Mucosa of descending colon (tissue), 3 donors: ENCODE measurements around the gene SALL3. TPM values are rescaled to one million over a fixed set of nuclear protein-coding genes. Genes with fewer than 3 reads are reported as not detected.

ENCODE experiments used
- ATAC-seq: fragments of 200-7000 bp; cut with Tn5 transposase; one replicate; pipeline ENCODE4 v1.9.1; 2020; ENCODE audit warnings: mild to moderate bottlenecking, moderate library complexity
- DNase-seq, 3 donors: peaks; one replicate each; pipeline ENCODE4 v3.0.0-alpha.2; 2020
- H3K36me3 ChIP-seq: fragments of 200-600 bp; one replicate; pipeline ENCODE4 v1.8.0; 2021; ENCODE audit warnings: low read depth, mild to moderate bottlenecking
- H3K4me1 ChIP-seq: fragments of 200-600 bp; one replicate; pipeline ENCODE4 v1.8.0; 2021; ENCODE audit warnings: low read depth, mild to moderate bottlenecking
- H3K4me3 ChIP-seq: fragments of 200-600 bp; one replicate; pipeline ENCODE4 v1.8.0; 2021; ENCODE audit warnings: mild to moderate bottlenecking
- H3K9me3 ChIP-seq: fragments of 200-600 bp; one replicate; pipeline ENCODE4 v1.8.0; 2021; ENCODE audit warnings: mild to moderate bottlenecking
- intact Hi-C, 2 donors: fragments of 100-400 bp; cut with DNase I in 1 of 2; cut with micrococcal nuclease in 1 of 2; formaldehyde crosslinking; loops; one replicate each; pipeline versions ENCODE4 v1.11.0 to v1.11.1; 2022; cut with DNase I, micrococcal nuclease
- total RNA-seq, 3 donors: library from RNA; stranded (reverse); fragmentation: NEBNext Ultra II Directional in 2 of 3; extraction: Animal tissue kit (Norgen Biotek cat#: 25700) in 2 of 3; gene quantifications; one replicate each; pipeline versions ENCODE4 v1.2.1 to v1.2.4, GENCODE V29; 2021 to 2023
- TF ChIP-seq, protein P1 (sequence below): fragments of 200-600 bp; IDR thresholded peaks from one replicate; pipeline ENCODE4 v1.8.0; 2022; ENCODE audit warnings: antibody characterized with exemption, mild to moderate bottlenecking
- donor health status: DM: no; HTN: no; CAD: no; lungs with moderate emphysema.
- donor health status: DM: no; HTN: no; CAD: no.
- donor health status: DM: no; HTN: yes; CAD: no.

The SALL3 gene
- total RNA-seq, 3 donors from 2014 or later = not detected

DNA sequence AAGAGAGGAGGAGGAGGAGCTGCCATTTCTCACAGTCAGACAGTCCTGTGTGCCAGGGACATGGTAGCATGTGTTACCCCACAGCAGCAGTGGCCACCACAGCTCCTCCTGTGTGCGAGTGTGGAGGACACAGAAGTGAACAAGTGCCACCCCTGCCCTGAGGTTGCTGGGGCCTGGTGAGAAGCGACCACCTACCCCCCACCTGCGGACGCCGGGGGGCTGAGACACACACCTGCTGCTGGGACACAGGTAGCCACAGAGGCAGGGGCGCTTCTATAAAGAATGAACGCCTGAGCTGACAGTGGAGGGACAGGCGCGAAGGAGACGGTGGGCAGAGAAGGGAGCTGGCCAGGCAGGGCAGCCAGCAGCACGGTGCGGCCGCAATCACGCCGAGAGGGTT is 32.3 kb upstream of the SALL3 start:
- TF ChIP-seq, protein P1, sequence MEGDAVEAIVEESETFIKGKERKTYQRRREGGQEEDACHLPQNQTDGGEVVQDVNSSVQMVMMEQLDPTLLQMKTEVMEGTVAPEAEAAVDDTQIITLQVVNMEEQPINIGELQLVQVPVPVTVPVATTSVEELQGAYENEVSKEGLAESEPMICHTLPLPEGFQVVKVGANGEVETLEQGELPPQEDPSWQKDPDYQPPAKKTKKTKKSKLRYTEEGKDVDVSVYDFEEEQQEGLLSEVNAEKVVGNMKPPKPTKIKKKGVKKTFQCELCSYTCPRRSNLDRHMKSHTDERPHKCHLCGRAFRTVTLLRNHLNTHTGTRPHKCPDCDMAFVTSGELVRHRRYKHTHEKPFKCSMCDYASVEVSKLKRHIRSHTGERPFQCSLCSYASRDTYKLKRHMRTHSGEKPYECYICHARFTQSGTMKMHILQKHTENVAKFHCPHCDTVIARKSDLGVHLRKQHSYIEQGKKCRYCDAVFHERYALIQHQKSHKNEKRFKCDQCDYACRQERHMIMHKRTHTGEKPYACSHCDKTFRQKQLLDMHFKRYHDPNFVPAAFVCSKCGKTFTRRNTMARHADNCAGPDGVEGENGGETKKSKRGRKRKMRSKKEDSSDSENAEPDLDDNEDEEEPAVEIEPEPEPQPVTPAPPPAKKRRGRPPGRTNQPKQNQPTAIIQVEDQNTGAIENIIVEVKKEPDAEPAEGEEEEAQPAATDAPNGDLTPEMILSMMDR = no peak
- Histone ChIP-seq H3K36me3 (no peaks in the 10 kb centered on the region), H3K9me3 (no peaks in the 10 kb centered on the region), H3K4me3 (no peak overlapping the region), H3K4me1 (no peaks in the 10 kb centered on the region)
- intact Hi-C loops = no loop called here
- ATAC-seq (no peak), DNase-seq (no peak)

DNA sequence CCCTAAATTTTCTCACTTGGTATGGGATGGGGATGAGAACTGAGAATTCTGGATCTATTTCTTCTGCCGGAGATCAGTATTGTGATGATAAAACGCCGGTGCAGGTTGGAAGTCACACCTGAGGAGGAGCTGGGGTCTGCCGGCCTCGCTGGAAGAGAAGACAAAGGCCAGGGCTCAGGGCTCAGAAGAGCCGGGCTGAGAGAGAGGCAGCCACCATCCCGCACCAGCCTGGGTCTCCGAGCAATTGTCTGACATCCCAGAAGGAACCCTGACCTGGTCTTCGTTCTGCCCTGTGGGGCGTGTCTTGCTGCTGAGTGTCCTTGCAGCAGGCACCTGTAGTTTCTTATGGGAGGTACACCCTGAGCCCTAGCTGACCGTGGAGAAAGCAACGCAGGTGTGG is 31.4 kb upstream of the SALL3 start:
- TF ChIP-seq, protein P1 = no peak
- H3K4me3 ChIP-seq = no peak overlapping the region
- intact Hi-C loops = no loop called here

DNA sequence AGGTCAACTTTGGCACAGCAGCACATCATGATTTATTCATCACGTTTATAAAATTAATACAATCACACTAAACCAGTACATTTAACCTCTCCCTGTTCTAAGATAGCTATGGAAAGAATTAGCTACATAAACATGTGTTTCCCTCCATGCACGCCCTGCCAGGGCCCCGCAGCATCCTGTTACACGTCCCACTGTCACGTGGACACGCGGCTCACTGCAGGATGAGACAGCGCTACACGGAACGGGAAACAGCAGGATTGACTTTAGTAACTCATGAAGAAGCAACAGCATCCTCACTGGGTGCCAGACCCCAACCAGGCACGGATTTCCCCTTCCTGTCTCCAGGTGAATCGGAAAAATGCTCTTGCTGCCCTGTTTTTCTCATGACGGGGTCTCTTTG is 30.9 kb upstream of the SALL3 start:
- intact Hi-C loops = no loop called here
- Histone ChIP-seq H3K4me1 (no peaks in the 10 kb centered on the region), H3K36me3 (no peaks in the 10 kb centered on the region), H3K4me3 (no peak overlapping the region), H3K9me3 (no peaks in the 10 kb centered on the region)
- ATAC-seq (no peak), DNase-seq (no peak)
- TF ChIP-seq, protein P1 = no peak

More for the DNA sequence above, 31.4 kb upstream of the SALL3 start:
- no peaks in the 10 kb centered on the region for H3K36me3 ChIP-seq
- DNase-seq (no peak), ATAC-seq (no peak)
- no peaks in the 10 kb centered on the region for H3K9me3 ChIP-seq
- no peaks in the 10 kb centered on the region for H3K4me1 ChIP-seq

DNA sequence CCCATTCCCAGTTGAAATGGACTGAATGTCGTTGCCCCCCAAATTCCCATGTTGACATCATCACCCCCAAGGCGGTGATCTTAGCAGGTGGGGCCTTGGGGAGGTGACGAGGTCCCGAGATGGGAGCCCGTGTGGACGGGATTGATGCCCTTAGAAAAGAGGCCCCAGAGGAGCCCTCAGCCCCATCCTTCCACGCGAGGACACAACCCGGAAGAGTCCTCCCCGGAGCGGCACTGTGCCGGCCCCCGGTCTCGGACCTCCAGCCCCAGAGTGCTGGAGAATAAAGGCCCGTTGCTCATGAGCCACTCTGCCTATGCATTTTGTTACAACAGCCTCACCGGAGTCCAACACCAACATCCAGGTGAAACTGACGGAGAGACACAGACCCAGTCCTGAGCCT is 30.4 kb upstream of the SALL3 start:
- H3K4me3 ChIP-seq = no peak overlapping the region
- DNase-seq (no peak), ATAC-seq (no peak)
- intact Hi-C loops = no loop called here
- H3K9me3 ChIP-seq = no peaks in the 10 kb centered on the region
- no peaks in the 10 kb centered on the region for H3K36me3 ChIP-seq
- TF ChIP-seq, protein P1 = no peak
- H3K4me1 ChIP-seq = no peaks in the 10 kb centered on the region

DNA sequence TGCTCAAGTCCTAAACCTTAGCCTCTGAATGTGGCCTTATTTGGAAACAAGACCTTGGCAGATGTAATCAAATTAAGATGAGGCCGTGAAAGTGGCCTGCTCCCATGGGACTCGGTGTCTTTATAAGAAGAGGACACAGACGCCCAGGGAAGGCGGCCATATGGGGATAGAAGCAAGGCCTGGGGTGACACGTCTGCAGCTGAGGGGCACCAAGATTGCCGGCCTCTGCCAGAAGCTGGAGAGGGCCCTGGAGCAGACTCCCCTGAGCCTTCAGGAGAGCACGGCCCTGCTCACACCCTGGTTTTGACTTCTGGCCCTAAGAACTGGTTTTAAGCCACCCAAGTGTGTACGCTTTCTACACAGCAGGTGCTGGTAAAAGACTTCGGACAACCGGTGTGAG is 29.2 kb upstream of the SALL3 start:
- TF ChIP-seq, protein P1 = no peak
- DNase-seq (no peak), ATAC-seq (no peak)
- H3K9me3 ChIP-seq = no peaks in the 10 kb centered on the region
- intact Hi-C loops = no loop called here
- no peaks in the 10 kb centered on the region for H3K36me3 ChIP-seq
- no peaks in the 10 kb centered on the region for H3K4me1 ChIP-seq
- H3K4me3 ChIP-seq = no peak overlapping the region

DNA sequence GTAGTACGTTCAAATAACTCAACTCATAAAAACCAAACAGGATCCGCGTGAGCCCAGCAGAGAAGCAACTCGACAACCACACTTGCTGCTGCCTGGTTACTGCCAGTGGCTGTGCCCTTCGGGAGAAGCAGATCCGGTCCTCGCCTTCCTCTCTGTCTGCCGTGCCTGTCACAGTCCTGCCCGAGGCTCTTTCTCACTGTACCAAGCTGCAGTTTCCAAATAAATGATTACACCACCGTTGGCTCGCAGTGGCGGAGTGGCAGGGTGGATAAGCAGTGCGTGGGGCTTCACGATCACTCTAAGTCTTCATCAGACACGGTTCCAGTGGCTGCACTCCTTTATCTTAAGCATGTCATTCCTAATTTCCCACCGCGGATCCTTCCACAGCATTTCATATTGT is 26.1 kb upstream of the SALL3 start:
- DNase-seq (no peak), ATAC-seq (no peak)

More for the DNA sequence above, 26.1 kb upstream of the SALL3 start:
- no peaks in the 10 kb centered on the region for H3K4me1 ChIP-seq
- intact Hi-C loops = no loop called here
- H3K36me3 ChIP-seq = no peaks in the 10 kb centered on the region
- TF ChIP-seq, protein P1 = no peak
- H3K9me3 ChIP-seq = no peaks in the 10 kb centered on the region
- H3K4me3 ChIP-seq = no peak overlapping the region
